Kidney tubule cell (primary cell): ENCODE measurements around the gene DCDC2C.
"Not testable (repeated sequence)": the region's sequence is repeated elsewhere in the genome, so short reads cannot be mapped to it uniquely, and the experiment has no call there.

Experiments used
- DNase-seq: peaks from one replicate; pipeline ENCODE4 v3.0.0-alpha.2; 2018; ENCODE audit warnings: low spot score

Gene DCDC2C

GRCh38 chr2:3771576-3771975 is 68.2 kb downstream of the DCDC2C start:
- DNase-seq: no peak

- DNase-seq: no peak
Measured at GRCh38 chr2:3774336-3774735, 71.0 kb downstream of the DCDC2C start.

GRCh38 chr2:3776311-3776710 is 72.9 kb downstream of the DCDC2C start:
- DNase-seq: no peak

GRCh38 chr2:3777966-3778365 is 74.6 kb downstream of the DCDC2C start:
- DNase-seq: no peak

- peak; percentile 4 for DNase-seq
Measured at GRCh38 chr2:3778851-3779495, 75.6 kb downstream of the DCDC2C start.

GRCh38 chr2:3779496-3780049 is 76.2 kb downstream of the DCDC2C start:
- peak; percentile 2 for DNase-seq

GRCh38 chr2:3780477-3781402 is 77.4 kb downstream of the DCDC2C start:
- peak; percentile 80 for DNase-seq

GRCh38 chr2:3784731-3785130 is 81.4 kb downstream of the DCDC2C start:
- peak; percentile 72 for DNase-seq

GRCh38 chr2:3785220-3785889 is 82.0 kb downstream of the DCDC2C start:
- peak; percentile 73 for DNase-seq

- DNase-seq: no peak
Measured at GRCh38 chr2:3785890-3786273, 82.5 kb downstream of the DCDC2C start.

GRCh38 chr2:3787768-3788167 is 84.4 kb downstream of the DCDC2C start:
- no peak for DNase-seq

- DNase-seq: peak; percentile 75
Measured at GRCh38 chr2:3789256-3789655, 85.9 kb downstream of the DCDC2C start.

GRCh38 chr2:3793249-3793648 is 89.9 kb downstream of the DCDC2C start:
- DNase-seq: no peak

- no peak for DNase-seq
Measured at GRCh38 chr2:3801506-3801905, 98.1 kb downstream of the DCDC2C start.

GRCh38 chr2:3805201-3805939 is 102.0 kb downstream of the DCDC2C start:
- peak; percentile 54 for DNase-seq

GRCh38 chr2:3806168-3806567 is 102.8 kb downstream of the DCDC2C start:
- no peak for DNase-seq

GRCh38 chr2:3806730-3807129 is 103.4 kb downstream of the DCDC2C start:
- no peak for DNase-seq

- no peak for DNase-seq
Measured at GRCh38 chr2:3807853-3808252, 104.5 kb downstream of the DCDC2C start.

GRCh38 chr2:3814706-3815245 is 111.4 kb downstream of the DCDC2C start:
- no peak for DNase-seq

GRCh38 chr2:3817144-3817543 is 113.8 kb downstream of the DCDC2C start:
- not testable (repeated sequence) for DNase-seq

GRCh38 chr2:3823748-3824147 is 120.4 kb downstream of the DCDC2C start:
- peak; percentile 50 for DNase-seq
